Measurements from ENCODE around the gene HPCAL1. TPM values are rescaled to one million over a fixed set of nuclear protein-coding genes. Genes with fewer than 3 reads are reported as not detected.

Gene HPCAL1
- total RNA-seq, 3 donors from 2014 or later (not counting 1 experiment from before 2014, with no cell fraction given): 31.1 to 45.2 (median 39.8) TPM

DNA sequence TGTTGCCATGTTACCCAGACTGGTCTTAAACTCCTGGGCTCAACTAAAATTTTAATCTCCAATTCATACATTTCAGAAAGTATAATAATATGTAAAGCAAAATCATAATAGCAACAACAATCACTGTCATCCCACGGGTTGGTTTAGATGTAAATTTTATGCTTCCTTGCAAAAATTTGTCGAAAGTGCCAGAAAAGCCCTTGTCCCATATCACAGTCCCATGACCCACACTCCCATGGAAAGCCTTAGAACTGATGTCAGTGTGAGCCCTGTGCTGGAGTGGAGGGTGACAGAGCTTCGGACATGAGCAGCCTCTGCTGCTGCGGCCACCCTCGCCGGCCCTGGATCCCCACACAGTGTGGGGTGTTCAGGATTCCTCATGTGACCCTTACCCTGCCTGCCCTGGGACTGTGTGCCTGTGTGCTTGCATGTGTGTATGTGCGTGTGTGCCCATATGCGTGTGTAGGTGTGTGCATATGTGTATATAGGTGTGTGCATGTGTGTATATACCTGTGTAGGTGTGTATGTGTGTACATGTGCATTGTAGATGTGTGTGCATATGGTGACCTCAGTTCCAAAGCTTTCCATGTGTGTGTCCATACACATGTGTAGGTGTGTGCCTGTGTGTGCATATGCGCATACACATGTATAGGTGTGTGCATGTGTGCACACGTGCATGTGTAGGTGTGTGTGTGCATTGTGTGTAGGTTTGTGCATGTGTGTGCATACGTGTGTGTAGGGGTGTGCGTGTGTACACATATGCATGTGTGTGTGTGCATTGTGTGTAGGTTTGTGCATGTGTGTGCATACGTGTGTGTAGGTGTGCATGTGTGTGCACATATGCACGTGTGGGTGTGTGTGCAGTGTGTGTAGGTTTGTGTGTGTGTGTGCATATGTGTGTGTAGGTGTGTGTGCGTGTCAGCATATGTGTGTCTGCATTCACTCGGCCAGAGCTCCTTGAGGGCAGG lies 65.1 kb downstream of the HPCAL1 start:
- TF ChIP-seq, protein P1, sequence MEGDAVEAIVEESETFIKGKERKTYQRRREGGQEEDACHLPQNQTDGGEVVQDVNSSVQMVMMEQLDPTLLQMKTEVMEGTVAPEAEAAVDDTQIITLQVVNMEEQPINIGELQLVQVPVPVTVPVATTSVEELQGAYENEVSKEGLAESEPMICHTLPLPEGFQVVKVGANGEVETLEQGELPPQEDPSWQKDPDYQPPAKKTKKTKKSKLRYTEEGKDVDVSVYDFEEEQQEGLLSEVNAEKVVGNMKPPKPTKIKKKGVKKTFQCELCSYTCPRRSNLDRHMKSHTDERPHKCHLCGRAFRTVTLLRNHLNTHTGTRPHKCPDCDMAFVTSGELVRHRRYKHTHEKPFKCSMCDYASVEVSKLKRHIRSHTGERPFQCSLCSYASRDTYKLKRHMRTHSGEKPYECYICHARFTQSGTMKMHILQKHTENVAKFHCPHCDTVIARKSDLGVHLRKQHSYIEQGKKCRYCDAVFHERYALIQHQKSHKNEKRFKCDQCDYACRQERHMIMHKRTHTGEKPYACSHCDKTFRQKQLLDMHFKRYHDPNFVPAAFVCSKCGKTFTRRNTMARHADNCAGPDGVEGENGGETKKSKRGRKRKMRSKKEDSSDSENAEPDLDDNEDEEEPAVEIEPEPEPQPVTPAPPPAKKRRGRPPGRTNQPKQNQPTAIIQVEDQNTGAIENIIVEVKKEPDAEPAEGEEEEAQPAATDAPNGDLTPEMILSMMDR (IDR thresholded peaks at IDR 0.05): no peak
- H3K27ac Mint-ChIP-seq: peak overlapping the region in 1 of 2 donors; percentile 49
- ATAC-seq (peak in 1 of 3 donors; percentile 12), DNase-seq (no peak)
- no peak overlapping the region for H3K4me3 Mint-ChIP-seq
- WGBS (ENCODE audit: insufficient coverage): 93% methylated on average over 14 of the region's 16 CpGs
- H3K27me3 ChIP-seq (ENCODE audit: control insufficient read depth, insufficient read depth, low read length): no peaks in the 10 kb centered on the region
- no peaks in the 10 kb centered on the region for H3K36me3 ChIP-seq (ENCODE audit: control insufficient read depth, insufficient read depth, low read length)
- H3K27me3 Mint-ChIP-seq (ENCODE audit: low read depth in 2 of 2): no peaks in the 10 kb centered on the region
- H3K4me1 Mint-ChIP-seq: peaks cover 24 to 43% of the 10 kb centered on the region in 2 donors
- peaks cover 5% of the 10 kb centered on the region for H3K4me1 ChIP-seq (ENCODE audit: control insufficient read depth, insufficient read depth, low read length)
- no peak overlapping the region for H3K4me3 ChIP-seq (ENCODE audit: low read length)
- H3K27ac ChIP-seq (ENCODE audit: low read length): no peak overlapping the region
- no peaks in the 10 kb centered on the region for H3K9me3 Mint-ChIP-seq
- no peaks in the 10 kb centered on the region for H3K36me3 Mint-ChIP-seq
- intact Hi-C loops (cut with micrococcal nuclease): no loop called here
- no peaks in the 10 kb centered on the region for H3K9me3 ChIP-seq (ENCODE audit: control insufficient read depth, insufficient read depth, low read length)

DNA sequence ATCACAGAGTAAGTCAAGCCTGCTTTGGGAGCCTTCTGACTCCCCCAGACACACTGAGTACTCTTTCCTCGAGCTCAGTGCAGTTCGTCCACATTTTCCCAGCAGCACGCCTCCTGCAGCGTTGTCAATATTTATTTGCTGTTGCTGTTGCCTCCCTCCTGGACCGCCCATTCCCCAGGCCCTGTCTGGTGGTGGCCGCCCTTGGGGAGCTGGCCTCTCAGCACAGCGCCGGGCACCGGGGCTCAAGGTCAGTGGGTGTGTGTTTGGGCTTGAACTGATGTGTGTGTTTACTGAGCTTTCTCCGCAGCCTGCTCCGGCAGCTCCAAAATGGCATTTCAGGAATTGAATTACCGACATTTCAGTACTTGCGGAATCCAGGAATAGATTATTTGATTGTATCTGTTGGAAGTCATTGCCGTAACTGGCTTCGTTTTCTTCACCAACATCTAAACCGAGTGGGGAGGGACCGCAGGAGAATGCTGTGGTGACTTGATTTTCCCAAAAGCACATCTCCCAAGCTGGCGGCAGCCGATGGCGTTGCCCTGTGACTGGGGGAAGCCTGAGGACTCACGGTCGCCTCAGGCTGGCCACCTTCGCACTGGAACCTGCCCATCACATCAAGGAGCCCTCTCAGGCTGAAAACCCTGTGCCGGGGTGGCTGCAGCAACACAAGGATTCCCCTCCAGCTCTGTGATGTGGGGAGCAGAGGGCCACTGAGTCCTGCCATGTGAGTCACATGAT lies 66.0 kb downstream of the HPCAL1 start:
- Mint-ChIP-seq H3K9me3 (no peaks in the 10 kb centered on the region), H3K27me3 (ENCODE audit: low read depth in 2 of 2) (no peaks in the 10 kb centered on the region), H3K27ac (no peak overlapping the region), H3K36me3 (no peaks in the 10 kb centered on the region), H3K4me3 (no peak overlapping the region), H3K4me1 (peaks cover 24 to 43% of the 10 kb centered on the region in 2 donors)
- Histone ChIP-seq H3K9me3 (ENCODE audit: control insufficient read depth, insufficient read depth, low read length) (no peaks in the 10 kb centered on the region), H3K27ac (ENCODE audit: low read length) (no peak overlapping the region), H3K4me1 (ENCODE audit: control insufficient read depth, insufficient read depth, low read length) (peaks cover 5% of the 10 kb centered on the region), H3K27me3 (ENCODE audit: control insufficient read depth, insufficient read depth, low read length) (no peaks in the 10 kb centered on the region), H3K4me3 (ENCODE audit: low read length) (no peak overlapping the region), H3K36me3 (ENCODE audit: control insufficient read depth, insufficient read depth, low read length) (no peaks in the 10 kb centered on the region)
- intact Hi-C loops (cut with micrococcal nuclease): no loop called here
- WGBS (ENCODE audit: insufficient coverage): 96% methylated on average over 24 of the region's 24 CpGs
- TF ChIP-seq, protein P1 (IDR thresholded peaks at IDR 0.05): no peak
- ATAC-seq: no peak
- no peak for DNase-seq

DNA sequence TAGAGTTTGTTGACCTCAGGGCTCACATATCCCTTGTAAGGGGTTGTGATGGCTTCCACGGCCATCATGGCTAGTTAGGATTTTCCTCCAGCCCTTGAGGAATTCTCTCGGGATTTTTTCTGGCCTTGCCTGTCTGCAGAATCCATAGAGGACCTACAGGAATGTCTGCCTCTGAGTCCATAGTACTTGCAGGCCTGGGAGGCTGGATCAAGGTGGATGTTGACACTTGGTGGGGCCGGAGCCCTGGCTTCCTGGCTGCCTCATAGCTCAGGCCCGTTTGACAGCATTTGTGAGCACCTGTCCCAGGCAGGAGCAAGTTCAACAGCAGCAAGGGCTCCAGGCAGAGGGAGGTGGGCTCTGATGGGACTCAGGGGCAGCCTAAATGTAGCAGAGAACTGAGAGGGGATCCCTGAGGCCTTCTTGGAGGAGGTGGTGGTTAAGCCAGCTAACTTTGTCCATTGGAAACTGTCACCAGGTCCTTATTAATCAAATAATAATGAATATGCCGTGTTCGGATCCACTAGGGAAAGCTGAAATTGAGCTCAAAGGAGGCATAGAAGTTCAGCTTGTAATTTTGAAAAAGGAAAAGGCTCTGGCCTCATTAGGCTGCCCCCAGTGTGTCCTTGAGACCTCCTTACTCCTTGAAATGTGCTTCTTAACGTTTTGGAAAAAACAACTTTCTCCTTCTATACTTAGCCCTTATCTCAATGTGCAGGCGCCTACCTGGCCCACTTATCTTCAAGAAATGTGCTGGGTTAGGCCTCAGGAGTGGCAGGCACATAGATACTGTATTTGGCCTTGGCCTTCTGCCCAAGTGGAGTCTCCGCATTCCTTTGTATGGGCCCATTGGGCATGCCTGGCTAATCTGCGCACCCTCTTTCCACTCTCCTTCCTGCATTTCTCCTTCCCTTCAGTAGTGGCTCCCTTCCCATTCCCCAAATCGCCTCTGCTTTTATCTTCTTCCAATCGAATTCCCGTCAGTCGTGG lies 66.9 kb downstream of the HPCAL1 start:
- ATAC-seq (no peak), DNase-seq (no peak)
- no peak overlapping the region for H3K27ac ChIP-seq (ENCODE audit: low read length)
- TF ChIP-seq, protein P1 (IDR thresholded peaks at IDR 0.05): no peak
- intact Hi-C loops (cut with micrococcal nuclease): no loop called here
- no peaks in the 10 kb centered on the region for H3K36me3 Mint-ChIP-seq
- no peaks in the 10 kb centered on the region for H3K27me3 ChIP-seq (ENCODE audit: control insufficient read depth, insufficient read depth, low read length)
- H3K4me3 Mint-ChIP-seq: no peak overlapping the region
- H3K9me3 Mint-ChIP-seq: no peaks in the 10 kb centered on the region
- H3K9me3 ChIP-seq (ENCODE audit: control insufficient read depth, insufficient read depth, low read length): no peaks in the 10 kb centered on the region
- H3K4me1 Mint-ChIP-seq: peaks cover 28 to 44% of the 10 kb centered on the region in 2 donors
- peaks cover 8% of the 10 kb centered on the region for H3K4me1 ChIP-seq (ENCODE audit: control insufficient read depth, insufficient read depth, low read length)
- H3K27ac Mint-ChIP-seq: peak overlapping the region in 1 of 2 donors; percentile 57
- no peaks in the 10 kb centered on the region for H3K36me3 ChIP-seq (ENCODE audit: control insufficient read depth, insufficient read depth, low read length)
- H3K27me3 Mint-ChIP-seq (ENCODE audit: low read depth in 2 of 2): no peaks in the 10 kb centered on the region
- H3K4me3 ChIP-seq (ENCODE audit: low read length): no peak overlapping the region
- 90% methylated on average over 12 of the region's 14 CpGs for WGBS (ENCODE audit: insufficient coverage)
